HL-60/S4 treated with phorbol 12-myristate 13-acetate at 8.2 ng/mL for 4 days and 3 days (cell line): ENCODE results near the gene MPRIP.
"Not testable (repeated sequence)": the region's sequence is repeated elsewhere in the genome, so short reads cannot be mapped to it uniquely, and the experiment has no call there.

Source experiments
- in situ Hi-C: fragments of 300-500 bp; cut with MboI; formaldehyde crosslinking; loops from 2 replicates; pipeline ENCODE4 v1.15.0; 2022; ENCODE audit warnings: low sequenced_read_pairs

The MPRIP gene

DNA sequence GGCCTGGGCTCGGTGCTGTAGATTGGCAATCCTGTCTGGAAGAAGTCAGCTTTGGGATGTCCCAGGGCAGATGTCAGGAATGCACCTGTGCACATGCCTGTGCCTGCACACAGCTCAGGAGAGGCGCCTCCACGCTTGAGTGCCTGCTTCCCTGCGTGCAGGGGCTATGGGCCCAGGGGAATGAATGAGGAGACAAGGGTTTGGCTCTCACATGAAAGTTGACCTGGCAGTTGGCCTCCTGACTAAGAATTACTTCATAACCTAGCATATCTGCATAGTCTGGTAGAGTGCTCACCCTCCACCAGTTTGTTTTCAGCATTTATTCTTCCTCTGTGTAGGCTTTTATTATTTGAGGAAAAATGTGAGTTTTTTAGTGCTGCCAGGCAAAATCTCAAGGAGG lies 113.8 kb downstream of the MPRIP start:
- in situ Hi-C loops, result no loop called here

DNA sequence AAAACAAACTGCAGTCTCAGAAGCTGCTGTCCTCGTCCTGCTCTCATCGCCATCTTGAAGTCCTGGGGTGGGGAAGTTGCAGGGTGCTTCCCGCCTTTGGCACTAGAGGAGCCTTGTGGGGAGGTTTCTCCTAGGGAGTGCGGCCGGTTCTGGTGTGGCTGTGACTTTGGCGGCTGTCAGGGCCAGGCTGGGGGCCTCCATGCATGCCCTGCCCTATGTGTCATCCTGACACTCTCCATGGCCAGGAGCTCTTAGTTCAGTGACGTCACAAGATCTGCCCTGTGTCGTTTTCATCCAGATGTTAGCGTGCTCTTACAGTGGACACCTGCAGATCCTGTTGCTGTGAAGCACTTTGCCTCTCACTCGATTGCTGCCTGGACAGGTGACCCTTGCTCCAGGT lies 114.3 kb downstream of the MPRIP start:
- in situ Hi-C loops, result no loop called here

DNA sequence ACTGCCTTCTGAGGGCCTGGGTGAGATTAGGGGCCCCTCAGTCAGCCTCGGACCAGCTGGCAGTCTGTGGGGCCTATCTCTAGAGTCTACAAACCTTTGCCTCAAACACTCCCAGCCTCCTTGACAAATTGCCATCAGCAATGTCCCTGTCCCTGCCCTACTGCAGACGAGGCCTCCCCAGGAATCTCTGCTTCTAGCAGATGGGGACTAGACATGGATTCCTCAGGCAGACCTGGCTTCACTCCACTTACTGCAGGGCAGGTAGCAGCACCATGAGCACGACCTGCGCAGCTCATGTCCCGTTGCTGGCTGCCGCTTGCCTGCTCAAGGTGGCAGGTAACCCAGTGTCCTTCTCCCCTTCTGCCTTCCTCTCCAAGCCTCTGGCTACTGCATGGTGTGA lies 114.8 kb downstream of the MPRIP start:
- in situ Hi-C loops, result no loop called here

DNA sequence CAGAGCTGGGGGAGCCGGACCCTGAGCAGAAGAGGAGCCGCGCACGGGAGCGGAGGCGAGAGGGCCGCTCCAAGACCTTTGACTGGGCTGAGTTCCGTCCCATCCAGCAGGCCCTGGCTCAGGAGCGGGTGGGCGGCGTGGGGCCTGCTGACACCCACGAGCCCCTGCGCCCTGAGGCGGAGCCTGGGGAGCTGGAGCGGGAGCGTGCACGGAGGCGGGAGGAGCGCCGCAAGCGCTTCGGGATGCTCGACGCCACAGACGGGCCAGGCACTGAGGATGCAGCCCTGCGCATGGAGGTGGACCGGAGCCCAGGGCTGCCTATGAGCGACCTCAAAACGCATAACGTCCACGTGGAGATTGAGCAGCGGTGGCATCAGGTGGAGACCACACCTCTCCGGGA lies 116.2 kb downstream of the MPRIP start:
- in situ Hi-C loops, result not testable (repeated sequence)

DNA sequence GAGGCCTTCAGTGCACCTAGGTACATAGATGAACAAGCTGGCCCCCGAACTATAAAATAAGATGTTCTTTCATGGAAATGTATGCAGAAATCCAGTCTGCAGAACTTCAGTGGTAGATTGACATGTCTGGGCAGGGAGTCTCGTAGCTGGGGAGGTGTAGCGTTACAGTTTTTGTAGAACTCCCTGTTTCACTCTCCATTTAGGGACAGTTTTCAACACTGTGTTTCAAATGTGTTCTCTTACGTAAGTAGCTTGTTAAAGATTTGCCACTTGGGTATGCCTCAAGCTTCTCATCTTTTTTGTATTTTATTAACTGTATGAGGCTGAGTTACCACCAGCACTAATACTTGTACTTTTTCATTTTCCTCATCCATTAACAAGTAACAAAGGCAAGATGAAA lies 117.3 kb downstream of the MPRIP start:
- in situ Hi-C loops, result no loop called here

DNA sequence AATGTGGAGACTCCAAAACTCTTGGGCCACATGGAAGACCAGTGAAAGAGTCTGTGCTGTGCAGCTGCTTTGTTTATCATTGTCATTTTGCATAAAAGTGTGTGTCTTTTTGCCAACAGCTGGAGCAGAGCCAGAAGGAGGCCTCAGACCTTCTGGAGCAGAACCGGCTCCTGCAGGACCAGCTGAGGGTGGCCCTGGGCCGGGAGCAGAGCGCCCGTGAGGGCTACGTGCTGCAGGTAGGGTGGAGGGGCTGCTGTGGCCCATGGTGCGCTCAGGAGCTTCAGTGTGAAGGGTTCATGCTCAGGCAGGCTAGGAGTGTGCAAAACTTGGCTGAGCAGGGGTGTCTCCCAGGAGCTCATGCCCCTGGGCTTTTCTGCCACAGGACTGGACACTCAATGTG lies 118.9 kb downstream of the MPRIP start:
- in situ Hi-C loops, result no loop called here

DNA sequence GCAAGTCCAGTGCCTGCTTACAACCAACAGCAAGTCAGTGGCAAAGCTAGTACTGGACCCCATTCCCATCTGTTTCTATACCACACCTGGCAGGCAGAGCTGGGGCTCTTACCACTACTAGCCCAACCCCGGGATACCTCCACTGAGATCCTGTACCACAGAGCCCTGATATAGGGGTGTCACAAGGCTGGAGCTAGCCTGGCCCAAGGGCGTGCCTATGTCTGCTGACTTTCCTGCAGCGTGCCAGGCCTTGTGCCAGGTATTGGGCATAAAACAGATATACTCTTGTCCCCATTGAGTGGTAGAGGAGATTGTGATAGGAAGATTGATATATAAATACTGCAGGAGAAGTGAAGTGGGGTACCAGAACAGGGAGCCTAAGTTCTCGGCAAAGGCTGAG lies 119.5 kb downstream of the MPRIP start:
- in situ Hi-C loops, result no loop called here

DNA sequence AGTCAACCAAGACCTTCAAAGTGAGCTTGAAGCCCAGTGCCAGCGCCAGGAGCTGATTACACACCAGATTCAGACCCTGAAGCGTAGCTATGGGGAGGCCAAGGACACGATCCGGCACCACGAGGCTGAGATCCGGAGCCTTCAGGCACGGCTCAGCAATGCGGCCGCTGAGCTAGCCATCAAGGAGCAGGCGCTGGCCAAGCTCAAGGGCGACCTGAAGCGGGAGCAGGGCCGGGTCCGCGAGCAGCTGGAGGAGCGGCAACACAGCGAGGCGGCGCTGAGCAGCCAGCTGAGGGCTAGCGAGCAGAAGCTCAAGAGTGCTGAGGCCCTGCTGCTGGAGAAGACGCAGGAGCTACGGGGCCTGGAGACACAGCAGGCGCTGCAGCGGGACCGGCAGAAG lies 121.9 kb downstream of the MPRIP start:
- in situ Hi-C loops, result no loop called here

DNA sequence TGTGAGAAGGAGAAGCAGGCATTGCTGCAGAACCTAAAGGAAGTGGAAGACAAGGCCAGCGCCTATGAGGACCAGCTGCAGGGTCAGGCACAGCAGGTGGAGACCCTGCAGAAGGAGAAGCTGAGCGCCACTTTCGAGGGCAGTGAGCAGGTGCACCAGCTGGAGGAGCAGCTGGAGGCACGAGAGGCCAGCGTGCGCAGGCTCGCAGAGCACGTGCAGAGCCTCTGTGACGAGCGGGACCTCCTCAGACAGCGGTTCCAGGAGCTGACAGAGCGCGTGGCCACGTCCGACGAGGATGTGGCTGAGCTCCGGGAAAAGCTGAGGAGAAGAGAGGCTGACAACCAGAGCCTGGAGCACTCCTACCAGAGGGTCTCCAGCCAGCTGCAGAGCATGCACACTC lies 122.4 kb downstream of the MPRIP start:
- in situ Hi-C loops, result no loop called here

DNA sequence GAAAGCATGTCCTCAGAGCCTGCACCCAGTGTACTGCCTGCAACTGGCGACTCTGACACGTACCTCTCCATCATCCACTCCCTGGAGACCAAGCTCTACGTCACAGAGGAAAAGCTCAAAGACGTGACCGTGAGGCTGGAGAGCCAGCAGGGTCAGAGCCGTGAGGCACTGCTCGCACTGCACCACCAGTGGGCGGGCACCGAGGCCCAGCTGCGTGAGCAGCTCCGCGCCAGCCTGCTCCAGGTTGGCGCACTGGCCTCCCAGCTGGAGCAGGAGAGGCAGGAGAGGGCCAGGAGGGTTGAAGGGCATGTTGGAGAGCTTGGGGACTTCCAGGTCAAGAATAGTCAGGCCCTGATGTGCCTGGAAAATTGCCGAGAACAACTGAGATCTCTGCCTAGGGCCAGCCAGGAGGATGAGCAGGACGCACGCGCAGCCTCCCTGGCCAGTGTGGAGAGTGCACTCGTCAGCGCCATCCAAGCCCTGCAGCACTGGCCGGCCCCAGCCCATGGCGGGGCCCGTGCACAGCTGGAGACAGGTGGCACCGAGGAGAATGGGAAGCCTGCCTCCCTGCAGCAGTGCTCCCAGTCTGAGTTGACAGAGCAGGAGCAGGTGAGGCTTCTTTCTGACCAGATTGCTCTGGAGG lies 123.5 kb downstream of the MPRIP start:
- in situ Hi-C loops, result no loop called here

DNA sequence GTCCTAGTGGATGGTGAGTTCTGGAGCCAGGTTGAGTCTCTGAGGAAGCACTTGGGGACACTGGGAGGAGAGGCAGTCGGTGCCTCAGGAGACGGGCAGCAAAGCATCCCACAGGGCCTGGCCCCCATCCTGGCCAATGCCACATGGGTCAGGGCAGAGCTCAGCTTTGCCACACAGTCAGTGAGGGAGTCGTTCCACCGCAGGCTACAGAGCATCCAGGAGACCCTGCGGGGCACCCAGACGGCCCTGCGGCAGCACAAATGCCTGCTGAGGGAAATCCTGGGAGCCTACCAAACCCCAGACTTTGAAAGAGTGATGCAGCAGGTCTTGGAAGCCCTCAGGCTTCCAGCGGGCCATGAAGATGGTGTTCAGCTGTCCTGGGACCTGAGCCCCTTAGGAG lies 124.2 kb downstream of the MPRIP start:
- in situ Hi-C loops, result no loop called here

DNA sequence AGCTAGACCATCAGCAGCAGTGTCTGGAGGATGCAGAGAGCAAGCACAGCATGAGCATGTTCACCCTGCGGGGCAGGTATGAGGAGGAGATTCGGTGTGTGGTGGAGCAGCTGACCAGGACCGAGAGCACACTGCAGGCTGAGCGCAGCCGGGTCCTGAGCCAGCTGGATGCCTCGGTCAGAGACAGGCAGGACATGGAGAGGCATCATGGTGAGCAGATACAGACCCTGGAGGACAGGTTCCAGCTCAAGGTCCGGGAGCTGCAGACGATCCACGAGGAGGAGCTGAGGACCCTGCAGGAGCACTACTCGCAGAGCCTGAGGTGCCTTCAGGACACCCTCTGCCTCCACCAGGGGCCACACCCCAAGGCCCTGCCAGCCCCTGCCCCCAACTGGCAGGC lies 125.1 kb downstream of the MPRIP start:
- in situ Hi-C loops, result no loop called here

DNA sequence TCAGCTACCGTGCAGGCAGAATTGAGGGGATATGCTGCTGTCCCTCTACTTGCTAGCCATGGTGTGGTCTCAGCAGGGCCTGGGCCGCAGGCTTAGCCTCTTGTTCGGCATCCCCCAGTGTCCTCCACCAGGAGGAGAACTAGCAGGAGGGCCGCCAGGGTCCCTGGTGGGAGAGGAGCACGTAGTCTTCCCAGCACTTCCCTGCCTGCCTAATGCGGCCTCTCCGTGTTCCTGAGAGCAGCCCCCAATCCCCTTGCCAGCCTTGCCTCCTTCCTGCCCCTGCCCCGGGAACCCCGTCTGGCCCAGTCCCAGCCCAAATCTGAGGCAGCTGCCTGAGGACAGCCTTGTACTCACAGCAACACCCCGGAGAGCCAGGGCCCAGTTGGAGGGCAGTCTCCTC lies 125.7 kb downstream of the MPRIP start:
- in situ Hi-C loops, result no loop called here

DNA sequence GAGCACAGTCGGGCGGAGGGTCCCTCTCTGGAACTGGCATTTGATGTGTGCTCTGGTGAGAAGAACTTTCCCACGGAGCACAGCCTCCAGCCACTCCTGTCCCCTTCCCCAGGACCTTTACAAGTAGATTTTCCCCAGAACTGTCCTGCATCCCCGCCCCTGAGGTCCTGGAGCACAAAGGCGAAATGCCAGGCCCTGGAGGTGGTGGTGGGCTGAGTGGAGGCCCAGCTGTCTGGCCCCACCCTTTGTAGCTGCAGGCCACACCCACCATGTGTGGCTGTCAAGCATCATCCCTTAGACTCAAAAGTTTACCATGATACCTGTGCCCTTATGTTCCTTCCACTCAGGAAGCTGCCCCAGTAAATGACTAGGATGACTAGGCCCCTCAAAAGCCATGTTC lies 126.1 kb downstream of the MPRIP start:
- in situ Hi-C loops, result no loop called here

DNA sequence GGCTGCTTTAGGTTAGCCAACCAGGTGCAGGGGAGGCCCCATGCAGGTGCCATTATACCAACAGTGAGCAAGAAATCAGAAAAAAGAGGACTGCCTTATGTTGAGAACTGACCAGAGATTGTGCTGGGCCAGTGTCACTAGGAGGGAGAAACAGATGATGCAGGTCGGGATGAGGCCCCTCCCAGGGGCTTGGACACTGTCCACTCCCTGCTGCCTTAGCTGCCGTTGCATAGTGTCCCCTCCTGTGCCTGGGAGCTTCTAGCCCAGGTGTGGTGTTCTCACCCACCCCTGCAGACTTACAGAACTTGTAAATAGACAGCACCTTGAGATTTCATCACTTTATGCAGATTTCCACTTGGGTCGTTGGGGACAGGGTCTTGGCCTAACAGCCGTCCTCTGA lies 127.1 kb downstream of the MPRIP start:
- in situ Hi-C loops, result no loop called here

DNA sequence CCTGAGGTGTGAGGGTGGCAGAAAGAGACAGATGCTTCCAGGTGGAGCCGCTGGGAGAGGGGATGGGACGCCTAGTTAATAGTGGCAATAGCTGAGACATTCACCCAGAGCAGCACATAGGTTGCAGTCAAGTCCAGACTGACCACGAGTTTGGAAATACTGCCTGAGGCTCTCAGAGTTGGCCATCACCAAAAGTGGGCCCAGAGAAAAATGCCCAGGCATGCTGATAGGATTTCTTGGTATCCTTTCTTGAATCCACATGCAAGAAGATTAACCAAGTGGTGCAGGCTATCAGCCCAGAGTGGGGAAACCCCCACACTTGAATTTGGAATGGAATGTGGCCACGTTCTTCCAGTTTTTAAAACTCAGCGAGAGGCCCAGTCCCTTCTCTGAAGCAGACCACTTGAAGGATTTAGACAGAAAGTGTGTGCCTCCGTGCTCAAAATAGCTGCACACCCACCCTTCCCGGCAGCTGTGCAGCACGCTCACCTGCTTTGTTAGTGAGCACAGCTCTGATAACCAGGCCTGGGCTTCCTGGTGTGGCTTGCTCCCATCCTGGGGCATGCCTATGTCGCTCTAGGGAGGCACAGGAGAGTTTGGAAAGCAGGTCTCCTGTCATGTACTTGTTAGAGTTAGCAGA lies 128.2 kb downstream of the MPRIP start:
- in situ Hi-C loops, result no loop called here

DNA sequence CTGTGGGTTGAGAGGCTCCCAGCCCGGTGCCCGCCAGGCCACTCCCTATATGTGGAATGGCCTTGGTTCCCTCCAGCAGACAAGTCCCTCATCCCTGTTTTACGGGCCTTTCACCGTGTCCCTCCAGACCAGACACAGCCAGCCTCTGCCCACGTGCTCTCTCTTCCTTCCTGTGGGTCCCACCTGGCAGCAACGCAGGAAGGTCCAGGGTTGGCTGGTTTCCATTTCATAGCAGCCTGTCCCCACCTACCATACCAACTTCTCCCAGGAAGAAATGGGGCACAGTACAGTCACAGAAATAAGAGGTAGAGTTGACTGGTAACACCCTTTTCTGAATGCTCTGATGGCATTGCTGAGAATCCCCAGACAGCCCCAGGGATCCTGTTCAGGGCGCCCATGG lies 128.9 kb downstream of the MPRIP start:
- in situ Hi-C loops, result no loop called here

DNA sequence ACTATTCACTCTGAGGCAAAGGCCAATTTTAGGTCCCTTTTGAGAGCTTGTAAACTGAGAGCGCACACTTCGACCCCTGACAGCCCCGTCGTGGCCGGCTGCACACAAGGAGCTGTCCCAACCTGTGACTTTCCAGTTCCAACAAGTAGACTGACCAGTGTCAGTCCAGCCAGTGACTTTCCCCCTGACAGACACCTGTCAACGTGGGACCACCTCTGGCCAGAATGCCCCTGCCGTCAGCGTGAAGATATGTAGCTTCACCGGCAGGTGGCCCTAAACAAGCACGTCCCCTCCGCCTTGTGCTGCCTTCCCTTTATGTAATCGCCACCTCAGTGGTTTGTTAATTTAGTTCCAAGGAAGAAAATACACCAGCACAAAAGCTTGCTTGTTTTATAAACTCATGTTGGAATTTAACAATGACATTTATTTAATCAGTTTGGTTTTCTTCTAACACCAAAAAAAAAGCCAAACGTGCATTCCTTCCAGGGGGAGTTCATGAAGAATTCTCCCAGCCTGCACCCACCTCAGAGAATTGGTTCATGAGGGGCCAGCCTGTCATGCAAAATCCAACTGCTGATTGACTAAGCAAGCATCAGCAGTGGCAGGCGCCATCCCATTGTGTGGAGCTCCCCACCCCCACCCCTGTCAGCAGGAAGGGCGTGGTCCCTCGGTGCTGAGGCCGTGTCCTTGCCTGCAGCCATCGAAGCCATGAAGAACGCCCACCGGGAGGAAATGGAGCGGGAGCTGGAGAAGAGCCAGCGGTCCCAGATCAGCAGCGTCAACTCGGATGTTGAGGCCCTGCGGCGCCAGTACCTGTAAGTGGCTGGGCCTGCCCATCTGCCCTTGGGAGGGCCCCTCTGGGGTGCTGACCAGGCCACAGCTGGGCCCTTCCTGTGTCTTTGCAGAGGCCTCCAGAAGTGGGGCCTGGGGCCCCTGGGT lies 130.0 kb downstream of the MPRIP start:
- in situ Hi-C loops, result no loop called here

DNA sequence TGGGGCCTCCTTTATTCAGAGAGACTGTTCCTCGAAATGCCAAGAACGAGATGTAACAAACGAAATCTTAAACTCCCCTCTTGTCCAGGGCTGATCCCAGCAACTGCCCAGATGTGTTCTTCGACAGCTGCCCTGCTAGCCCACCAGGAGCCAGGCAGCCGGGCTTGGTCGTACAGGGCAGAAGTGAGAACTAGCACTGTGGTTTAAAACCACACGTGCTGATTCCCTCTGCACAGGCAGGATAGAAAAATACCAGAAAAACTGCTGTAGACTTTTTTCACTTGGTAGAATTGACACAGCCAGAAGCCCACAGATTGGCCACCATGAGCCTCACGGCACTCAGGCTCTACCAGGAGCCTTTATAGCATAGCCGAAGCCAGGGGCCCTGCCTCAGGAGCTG lies 130.7 kb downstream of the MPRIP start:
- in situ Hi-C loops, result no loop called here

DNA sequence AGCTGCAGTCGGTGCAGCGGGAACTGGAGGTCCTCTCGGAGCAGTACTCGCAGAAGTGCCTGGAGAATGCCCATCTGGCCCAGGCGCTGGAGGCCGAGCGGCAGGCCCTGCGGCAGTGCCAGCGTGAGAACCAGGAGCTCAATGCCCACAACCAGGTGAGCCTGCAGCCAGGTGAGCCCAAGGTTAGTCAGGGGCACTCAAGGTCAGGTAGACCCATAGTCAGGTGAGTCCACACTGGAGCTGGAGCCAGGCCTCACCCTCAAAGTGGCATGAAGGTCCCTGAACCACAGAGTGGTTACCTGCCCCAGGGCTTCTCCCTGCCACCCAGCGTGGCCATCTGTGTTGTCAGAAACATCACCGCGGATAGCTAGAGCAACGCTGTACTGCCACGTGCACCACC lies 131.7 kb downstream of the MPRIP start:
- in situ Hi-C loops, result no loop called here

DNA sequence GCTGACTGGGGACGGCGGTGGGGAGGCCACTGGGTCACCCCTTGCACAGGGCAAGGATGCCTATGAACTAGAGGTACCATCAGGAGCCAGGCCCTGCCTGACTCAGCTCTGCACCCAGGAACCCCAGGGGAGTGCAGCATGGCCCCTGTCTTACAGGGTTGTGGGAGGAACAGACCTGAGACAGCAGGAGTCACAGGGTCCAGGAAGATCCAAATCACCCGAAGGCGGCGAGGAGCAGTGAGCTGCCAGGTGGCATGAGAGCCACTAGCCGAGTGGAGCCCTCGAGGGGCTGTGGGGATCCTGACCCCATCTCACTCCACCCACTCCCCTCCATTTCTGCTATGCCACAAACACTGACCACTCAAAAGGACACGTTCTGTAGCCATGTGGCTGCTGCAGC lies 133.1 kb downstream of the MPRIP start:
- in situ Hi-C loops, result no loop called here

DNA sequence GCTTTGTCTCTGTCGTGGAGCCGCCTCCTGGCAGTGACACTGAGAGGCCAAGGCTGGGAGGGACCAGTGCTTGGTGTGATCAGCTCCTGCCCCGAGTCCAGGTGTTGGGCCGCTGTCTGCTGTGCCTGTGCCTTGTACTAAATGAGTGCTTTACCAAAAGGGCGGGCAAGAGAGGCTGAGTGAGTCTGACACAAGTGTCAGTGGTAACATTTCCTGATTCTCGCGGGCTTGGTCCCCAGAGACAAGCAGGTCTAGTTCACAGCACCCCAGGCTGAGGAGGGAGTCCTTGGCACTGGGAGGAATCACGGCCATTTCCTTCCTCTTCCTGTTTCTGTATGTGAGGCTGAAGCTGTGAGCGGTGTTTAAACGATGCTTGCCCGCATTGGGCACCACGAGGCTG lies 133.7 kb downstream of the MPRIP start:
- in situ Hi-C loops, result no loop called here
